CMK (cell line): ENCODE measurements around the gene ABCC10.

Experiments
- DNase-seq: peaks from one replicate; pipeline ENCODE4 v3.0.0-alpha.2; 2010; ENCODE audit warnings: low read depth

ABCC10 gene

GRCh38 chr6:43468748-43469681 is 41.7 kb downstream of the ABCC10 start:
- no peak for DNase-seq

GRCh38 chr6:43469947-43470346 is 42.6 kb downstream of the ABCC10 start:
- DNase-seq, result no peak

- DNase-seq, result no peak
These were observed 44.1 kb downstream of the ABCC10 start for GRCh38 chr6:43471399-43471798.

- DNase-seq, result no peak
These were observed 45.2 kb downstream of the ABCC10 start for GRCh38 chr6:43472515-43472914.

- no peak for DNase-seq
These were observed 48.2 kb downstream of the ABCC10 start for GRCh38 chr6:43475516-43475915.

GRCh38 chr6:43476746-43477145 is 49.4 kb downstream of the ABCC10 start:
- DNase-seq, result no peak

- DNase-seq, result peak; percentile 59
These were observed 50.1 kb downstream of the ABCC10 start, which contains the start of gene TJAP1 for GRCh38 chr6:43477235-43478007. TSS of gene TJAP1 (plus strand) at chr6:43477570. CDS start at chr6:43499002, 21,432 bp downstream.

GRCh38 chr6:43478008-43478372 is 50.6 kb downstream of the ABCC10 start:
- no peak for DNase-seq

- DNase-seq, result no peak
These were observed 53.7 kb downstream of the ABCC10 start for GRCh38 chr6:43481075-43481474.

GRCh38 chr6:43481591-43482236 is 54.4 kb downstream of the ABCC10 start:
- DNase-seq, result no peak

GRCh38 chr6:43488667-43489276 is 61.4 kb downstream of the ABCC10 start:
- no peak for DNase-seq

GRCh38 chr6:43489277-43490072 is 62.1 kb downstream of the ABCC10 start:
- no peak for DNase-seq

GRCh38 chr6:43490523-43490939 is 63.2 kb downstream of the ABCC10 start:
- no peak for DNase-seq

- DNase-seq, result no peak
These were observed 64.7 kb downstream of the ABCC10 start for GRCh38 chr6:43491750-43492661.

- no peak for DNase-seq
These were observed 65.3 kb downstream of the ABCC10 start for GRCh38 chr6:43492673-43493072.

GRCh38 chr6:43493230-43493629 is 65.9 kb downstream of the ABCC10 start:
- no peak for DNase-seq

- no peak for DNase-seq
These were observed 66.5 kb downstream of the ABCC10 start for GRCh38 chr6:43493833-43494232.

GRCh38 chr6:43494321-43494720 is 67.0 kb downstream of the ABCC10 start:
- DNase-seq, result no peak

GRCh38 chr6:43494766-43495165 is 67.4 kb downstream of the ABCC10 start:
- no peak for DNase-seq

- DNase-seq, result no peak
These were observed 68.1 kb downstream of the ABCC10 start for GRCh38 chr6:43495409-43495941.
